M059J (cell line): ENCODE results near the gene RBMS1. TPM values are rescaled to one million over a fixed set of nuclear protein-coding genes. Genes with fewer than 3 reads are reported as not detected.
A peak's percentile ranks its signal among the peaks of the same experiment; 100 is the strongest.

ENCODE experiments used
- DNase-seq: peaks from one replicate; pipeline ENCODE4 v3.0.0-alpha.2; 2012; ENCODE audit warnings: low read depth
- total RNA-seq: library from RNA; depleted of rRNA; stranded (reverse); fragments of >200 nt; shearing (Covaris generic); gene quantifications from 2 replicates; pipeline ENCODE4 v1.2.3, GENCODE V29; 2014; rRNA removed

RBMS1 gene, protein sequence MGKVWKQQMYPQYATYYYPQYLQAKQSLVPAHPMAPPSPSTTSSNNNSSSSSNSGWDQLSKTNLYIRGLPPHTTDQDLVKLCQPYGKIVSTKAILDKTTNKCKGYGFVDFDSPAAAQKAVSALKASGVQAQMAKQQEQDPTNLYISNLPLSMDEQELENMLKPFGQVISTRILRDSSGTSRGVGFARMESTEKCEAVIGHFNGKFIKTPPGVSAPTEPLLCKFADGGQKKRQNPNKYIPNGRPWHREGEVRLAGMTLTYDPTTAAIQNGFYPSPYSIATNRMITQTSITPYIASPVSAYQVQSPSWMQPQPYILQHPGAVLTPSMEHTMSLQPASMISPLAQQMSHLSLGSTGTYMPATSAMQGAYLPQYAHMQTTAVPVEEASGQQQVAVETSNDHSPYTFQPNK
- total RNA-seq: 44.3 and 52.9 TPM in 2 replicates

GRCh38 chr2:160493227-160494028 is at the start of gene RBMS1:
RBMS1 (minus strand) TSS chr2:160493807; CDS start chr2:160493363, 444 bp downstream.
- DNase-seq: peak; percentile 66

DNA sequence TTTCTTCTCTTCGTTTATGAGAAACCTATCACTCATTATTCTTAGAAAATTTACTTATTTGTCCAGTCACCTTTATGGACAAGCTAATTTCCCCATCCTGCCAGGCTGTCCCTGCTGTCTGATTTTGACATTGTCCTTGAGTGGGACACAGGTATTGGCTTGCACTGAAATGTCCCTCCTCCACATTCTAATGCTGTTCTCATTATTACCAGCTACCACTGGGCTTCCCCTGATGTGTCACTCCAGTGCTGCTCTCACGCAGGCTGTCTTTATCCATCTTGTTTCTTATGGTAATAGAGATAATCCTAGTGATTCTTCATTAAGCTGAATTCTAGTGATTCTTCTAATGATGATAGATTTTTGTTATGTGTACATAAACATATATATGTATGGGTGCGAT is 48.1 kb upstream of the RBMS1 start:
- no peak for DNase-seq

DNA sequence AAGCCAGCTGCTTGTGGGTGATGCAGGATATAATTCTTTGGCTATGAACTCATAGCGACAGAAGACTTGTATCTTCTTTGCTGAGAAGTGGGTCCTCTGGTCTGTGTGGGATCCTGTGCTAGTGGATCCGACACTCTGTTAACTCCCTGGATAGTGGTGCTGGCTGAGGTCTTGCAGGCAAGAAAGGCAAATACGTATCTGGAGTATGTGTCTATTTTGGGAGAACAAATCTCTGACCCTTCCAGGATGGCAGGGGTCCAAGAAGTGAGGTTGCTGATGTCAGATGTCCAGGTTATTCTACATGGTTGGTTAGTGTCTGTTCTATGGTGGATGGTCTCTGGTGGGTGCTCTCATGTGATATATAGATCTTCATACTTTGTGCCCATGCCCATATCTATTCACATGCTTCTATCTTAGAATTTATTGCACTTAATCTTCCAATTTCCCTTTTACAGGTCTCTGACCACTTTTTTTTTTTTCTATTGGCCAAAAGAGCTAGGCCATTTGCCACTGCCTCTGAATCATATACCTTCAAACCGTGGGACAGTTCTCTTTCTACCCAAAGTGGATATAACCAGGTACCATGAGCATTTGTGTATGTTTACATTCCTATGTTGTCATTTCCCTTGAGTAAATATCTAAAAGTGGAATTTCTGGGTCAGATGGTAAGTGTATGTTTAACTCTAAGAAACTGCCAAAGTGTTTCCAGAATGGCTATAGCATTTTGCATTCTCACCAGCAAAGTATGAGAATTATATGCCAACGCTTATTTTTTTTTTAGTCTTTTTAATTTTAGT is 45.1 kb upstream of the RBMS1 start:
- DNase-seq: no peak

DNA sequence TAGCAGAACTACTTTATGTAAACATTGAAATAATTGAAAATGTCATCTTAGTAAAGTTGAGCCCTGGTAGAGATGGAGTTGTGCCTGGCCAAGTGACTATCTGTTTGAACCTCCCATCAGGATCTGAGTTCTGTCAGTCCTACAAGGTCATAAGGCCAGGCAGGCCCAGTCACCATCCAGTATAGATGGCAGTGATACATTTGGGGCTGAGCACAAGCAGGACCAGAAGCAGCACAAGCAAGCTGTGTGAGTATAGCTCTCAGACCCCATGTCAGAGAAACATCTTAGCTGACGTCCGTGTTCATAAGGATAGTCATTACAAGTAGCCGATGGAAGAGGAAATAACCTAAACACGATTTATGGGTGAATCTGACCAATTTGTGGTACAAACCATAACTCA is 44.5 kb upstream of the RBMS1 start:
- no peak for DNase-seq

- DNase-seq: no peak
Measured at GRCh38 chr2:160534996-160535395, 41.4 kb upstream of the RBMS1 start.

DNA sequence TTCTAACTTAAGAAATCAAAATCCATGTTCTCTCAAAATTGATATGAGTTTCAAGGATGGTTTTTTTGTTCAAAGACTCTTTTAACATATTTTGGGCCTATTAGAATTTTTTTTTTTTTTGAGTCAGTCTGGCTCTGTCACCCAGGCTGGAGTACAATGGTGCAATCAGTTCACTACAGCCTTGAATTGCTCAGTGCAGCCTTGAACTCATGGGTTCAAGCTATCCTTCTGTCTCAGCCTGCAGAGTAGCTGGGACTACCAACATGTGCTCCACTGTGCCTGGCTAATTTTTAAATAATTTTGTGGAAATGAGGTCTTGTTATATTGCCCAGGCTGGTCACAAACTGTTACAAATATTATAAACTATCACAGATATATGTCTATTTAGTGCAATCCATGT is 40.6 kb upstream of the RBMS1 start:
- no peak for DNase-seq

DNA sequence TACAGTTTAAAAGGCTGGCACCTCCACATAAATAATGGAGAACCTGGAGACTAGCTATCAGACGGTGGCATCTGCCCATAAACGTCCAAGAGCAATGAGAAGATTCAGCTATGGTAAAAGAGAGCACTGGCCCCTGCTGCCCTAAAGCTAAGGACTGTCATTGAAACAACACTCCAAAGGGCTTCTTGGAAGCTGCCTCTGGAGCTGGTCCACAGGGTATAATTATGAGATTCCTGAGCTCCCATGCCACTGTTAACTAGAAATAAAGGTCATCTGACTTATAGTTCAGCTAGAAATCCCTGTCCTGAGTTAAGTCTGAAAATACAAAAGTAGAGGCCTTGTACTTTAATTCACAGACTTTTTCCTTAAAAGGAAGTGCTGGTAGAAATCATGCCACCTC is 39.9 kb upstream of the RBMS1 start:
- DNase-seq: peak; percentile 5

GRCh38 chr2:160532388-160532787 is 38.8 kb upstream of the RBMS1 start:
- no peak for DNase-seq

DNA sequence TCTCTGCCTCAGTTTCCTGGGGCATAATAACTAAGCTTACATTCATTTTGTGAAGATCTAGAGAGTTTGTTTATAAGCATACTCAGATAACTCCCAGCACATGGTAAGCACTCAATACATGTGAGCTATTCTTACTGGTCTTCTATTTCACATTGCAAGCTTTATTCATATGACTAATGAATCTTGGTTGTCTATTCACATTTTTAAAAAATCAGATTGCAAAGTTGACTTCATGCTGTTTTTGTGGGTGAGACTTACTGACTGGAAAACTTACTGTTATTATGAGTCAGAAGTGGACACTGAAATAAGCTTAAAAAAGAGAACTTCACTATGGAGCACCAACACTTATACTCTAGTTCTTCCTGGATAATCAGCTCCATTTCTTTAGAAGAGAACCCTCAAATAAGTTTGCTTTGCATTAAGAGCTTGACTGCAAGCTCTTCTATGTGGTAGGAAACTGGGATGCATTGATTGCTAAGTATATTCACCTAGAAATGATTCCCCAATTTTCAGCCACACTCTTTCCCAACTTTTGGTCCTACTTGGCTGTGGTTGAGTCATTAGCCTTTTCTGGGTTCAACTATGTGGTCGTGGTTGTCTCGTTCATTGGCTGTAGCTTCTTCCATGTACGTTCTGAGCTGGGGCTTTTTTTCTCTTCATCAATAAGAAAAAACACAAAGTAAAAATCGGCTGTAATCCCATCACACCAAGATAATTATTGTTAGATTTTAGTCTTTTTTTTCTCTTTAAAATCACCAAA is 29.5 kb upstream of the RBMS1 start:
- DNase-seq: peak; percentile 27

DNA sequence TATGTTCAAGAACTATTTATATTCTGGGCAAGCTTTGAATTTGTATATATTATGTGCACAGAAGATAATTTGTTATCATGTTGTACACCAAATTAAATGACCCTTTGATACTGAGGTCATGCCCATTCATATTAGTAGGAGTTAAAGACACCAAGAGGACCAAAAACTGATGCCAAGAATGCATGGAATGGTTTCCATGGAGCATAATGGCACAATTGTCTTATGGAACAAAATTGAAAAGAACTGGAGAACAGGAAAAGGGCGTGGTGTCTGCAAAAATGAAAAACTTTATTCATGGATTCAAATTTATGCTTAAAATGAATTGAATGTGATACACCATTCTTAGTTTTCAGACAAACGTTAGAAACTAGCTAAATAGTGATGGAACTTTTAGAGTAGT is 24.1 kb upstream of the RBMS1 start:
- no peak for DNase-seq

- DNase-seq: peak; percentile 67
Measured at GRCh38 chr2:160516547-160517365, 23.1 kb upstream of the RBMS1 start.

GRCh38 chr2:160515120-160515519 is 21.5 kb upstream of the RBMS1 start:
- DNase-seq: no peak

DNA sequence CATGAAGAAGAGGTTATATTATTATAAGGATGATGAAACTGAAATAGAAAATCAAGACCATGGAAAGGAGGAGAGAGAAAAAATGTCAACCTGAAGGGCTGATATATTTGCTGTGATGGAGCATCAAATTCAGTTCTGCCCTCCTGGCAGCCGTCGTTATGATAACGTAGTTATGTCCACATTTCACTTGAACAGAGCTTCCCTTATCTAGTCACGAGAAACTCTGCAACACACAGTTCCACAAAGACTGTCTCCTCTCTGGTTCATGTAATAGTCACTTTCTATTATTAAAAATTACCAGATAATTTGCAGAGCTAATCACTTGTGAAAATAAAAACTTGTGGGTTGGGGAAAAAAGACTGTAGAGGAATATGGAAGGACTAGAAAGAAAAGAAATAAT is 19.5 kb upstream of the RBMS1 start:
- no peak for DNase-seq

DNA sequence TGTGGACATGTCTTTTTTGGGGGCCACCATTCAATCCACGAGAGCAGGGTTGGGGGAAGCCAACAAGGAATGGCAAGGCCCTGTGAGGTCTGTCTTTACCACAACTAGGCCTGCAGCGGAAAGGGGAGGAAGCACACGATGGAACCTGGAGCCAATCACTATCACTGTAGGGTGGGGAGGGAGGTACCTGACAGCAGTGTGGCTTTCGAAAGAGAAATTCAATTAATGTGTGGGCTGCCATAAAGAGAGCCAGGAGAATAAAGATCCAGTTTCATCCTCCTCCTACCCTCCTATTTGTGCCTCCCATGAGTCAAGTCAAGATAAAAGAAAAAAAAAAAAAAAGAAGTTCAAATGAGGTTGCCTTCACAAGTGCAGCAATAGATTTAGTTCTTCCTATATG is 18.9 kb upstream of the RBMS1 start:
- DNase-seq: no peak

GRCh38 chr2:160510617-160511016 is 17.0 kb upstream of the RBMS1 start:
- peak; percentile 29 for DNase-seq

GRCh38 chr2:160509016-160509415 is 15.4 kb upstream of the RBMS1 start:
- no peak for DNase-seq

DNA sequence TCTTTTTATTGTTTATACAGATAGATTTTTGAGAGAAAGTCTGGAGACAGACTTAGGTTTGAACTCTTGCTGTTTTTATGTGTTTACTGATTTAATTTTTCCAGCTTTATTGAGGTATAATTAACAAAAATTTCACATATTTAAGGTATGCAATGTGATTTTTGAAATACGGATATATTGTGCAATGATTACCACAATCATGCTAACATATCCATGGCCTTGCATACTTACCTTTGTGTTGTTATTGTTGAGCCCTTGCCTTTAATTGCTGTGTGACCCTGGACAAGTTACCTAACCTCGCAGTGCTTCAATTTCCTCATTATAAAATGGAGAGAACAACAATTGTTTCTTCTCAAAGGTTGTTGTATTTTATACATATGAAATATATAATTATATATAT is 13.9 kb upstream of the RBMS1 start:
- no peak for DNase-seq

DNA sequence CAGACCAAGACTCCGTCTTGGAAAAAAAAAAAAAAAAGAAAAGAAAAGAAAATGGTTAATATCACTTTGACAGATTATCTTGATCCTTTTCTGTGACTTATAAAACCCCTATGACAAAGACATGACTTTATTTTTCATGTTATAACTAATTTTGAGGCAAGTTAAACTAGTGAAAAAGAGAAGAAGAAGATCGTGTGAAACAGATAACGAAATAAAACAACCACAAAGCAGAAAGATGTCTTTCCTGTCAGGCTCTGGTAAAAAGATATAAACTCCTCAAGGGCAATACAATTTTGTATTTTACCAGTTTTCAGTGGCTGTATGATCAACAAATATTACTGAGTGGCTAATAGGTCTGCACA is 13.4 kb upstream of the RBMS1 start:
- no peak for DNase-seq

DNA sequence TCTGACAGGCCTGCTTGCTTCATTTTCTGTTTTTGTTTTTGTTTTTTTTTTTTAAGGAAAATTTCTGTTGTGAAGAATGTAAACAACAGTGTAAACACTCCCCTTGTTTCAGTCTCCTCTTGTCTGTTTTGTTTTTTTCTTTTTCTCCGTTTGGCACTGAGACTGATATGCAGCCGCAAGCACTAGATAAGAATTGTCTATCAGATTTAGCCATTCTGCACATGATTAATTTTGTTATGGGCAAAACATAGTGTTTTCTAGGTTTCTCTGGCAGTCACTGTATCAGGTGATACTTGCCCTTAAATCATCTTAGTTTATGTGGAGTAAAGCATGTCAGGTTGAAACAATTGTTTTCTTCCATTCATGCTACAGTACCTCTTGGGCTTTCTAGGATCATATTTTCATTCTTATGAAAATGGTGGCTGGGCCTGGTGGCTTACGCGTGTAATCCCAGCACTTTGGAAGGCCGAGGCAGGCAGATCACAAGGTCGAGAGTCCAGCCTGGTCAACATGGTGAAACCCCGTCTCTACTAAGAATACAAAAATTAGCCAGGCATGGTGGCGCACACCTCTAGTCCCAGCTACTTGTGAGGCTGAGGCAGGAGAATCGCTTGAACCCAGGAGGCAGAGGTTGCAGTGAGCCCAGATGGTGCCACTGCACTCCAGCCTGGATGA is 12.9 kb upstream of the RBMS1 start:
- no peak for DNase-seq

- no peak for DNase-seq
Measured at GRCh38 chr2:160505256-160505655, 11.6 kb upstream of the RBMS1 start.
